ENCODE measurements around the gene PLCB1.
A peak's percentile ranks its signal among the peaks of the same experiment; 100 is the strongest.

Gene PLCB1

GRCh38 chr20:8862092-8862491 is 730.0 kb downstream of the PLCB1 start:
- H3K4me3 ChIP-seq (replicated peaks in 1 of 2; ENCODE audit: low read depth in 2 of 2, low read length in 2 of 2): no peak overlapping the region
- DNase-seq (ENCODE audit: low read depth in 2 of 2): no peak
- TF ChIP-seq CTCF (IDR thresholded peaks at IDR 0.05; ENCODE audit: low read depth, low read length): no peak

- no peak overlapping the region for H3K4me3 ChIP-seq (replicated peaks in 1 of 2; ENCODE audit: low read depth in 2 of 2, low read length in 2 of 2)
- DNase-seq (ENCODE audit: low read depth in 2 of 2): no peak
- no peak for TF ChIP-seq CTCF (IDR thresholded peaks at IDR 0.05; ENCODE audit: low read depth, low read length)
Observed at GRCh38 chr20:8865636-8866035, 733.6 kb downstream of the PLCB1 start.

GRCh38 chr20:8867038-8867740 is 735.1 kb downstream of the PLCB1 start:
- H3K4me3 ChIP-seq (replicated peaks in 1 of 2; ENCODE audit: low read depth in 2 of 2, low read length in 2 of 2): no peak overlapping the region
- TF ChIP-seq CTCF (IDR thresholded peaks at IDR 0.05; ENCODE audit: low read depth, low read length): no peak
- no peak for DNase-seq (ENCODE audit: low read depth in 2 of 2)

- DNase-seq (ENCODE audit: low read depth in 2 of 2): no peak
- TF ChIP-seq CTCF (IDR thresholded peaks at IDR 0.05; ENCODE audit: low read depth, low read length): no peak
- no peak overlapping the region for H3K4me3 ChIP-seq (replicated peaks in 1 of 2; ENCODE audit: low read depth in 2 of 2, low read length in 2 of 2)
Observed at GRCh38 chr20:8870652-8871051, 738.6 kb downstream of the PLCB1 start.

- DNase-seq (ENCODE audit: low read depth in 2 of 2): peak; percentile 9 to 15
- no peak overlapping the region for H3K4me3 ChIP-seq (replicated peaks in 1 of 2; ENCODE audit: low read depth in 2 of 2, low read length in 2 of 2)
- no peak for TF ChIP-seq CTCF (IDR thresholded peaks at IDR 0.05; ENCODE audit: low read depth, low read length)
Observed at GRCh38 chr20:8874437-8874836, 742.4 kb downstream of the PLCB1 start.

GRCh38 chr20:8875586-8875985 is 743.5 kb downstream of the PLCB1 start:
- no peak overlapping the region for H3K4me3 ChIP-seq (replicated peaks in 1 of 2; ENCODE audit: low read depth in 2 of 2, low read length in 2 of 2)
- no peak for TF ChIP-seq CTCF (IDR thresholded peaks at IDR 0.05; ENCODE audit: low read depth, low read length)
- peak in 1 of 2 donors; percentile 27 for DNase-seq (ENCODE audit: low read depth in 2 of 2)

- no peak for TF ChIP-seq CTCF (IDR thresholded peaks at IDR 0.05; ENCODE audit: low read depth, low read length)
- DNase-seq (ENCODE audit: low read depth in 2 of 2): no peak
- H3K4me3 ChIP-seq (replicated peaks in 1 of 2; ENCODE audit: low read depth in 2 of 2, low read length in 2 of 2): no peak overlapping the region
Observed at GRCh38 chr20:8876366-8876765, 744.3 kb downstream of the PLCB1 start.
